Renal cortical epithelial cell (primary cell): ENCODE data around the gene KCNT1. TPM values are rescaled to one million over a fixed set of nuclear protein-coding genes. Genes with fewer than 3 reads are reported as not detected.
A peak's percentile ranks its signal among the peaks of the same experiment; 100 is the strongest.
"Not testable (repeated sequence)": the region's sequence is repeated elsewhere in the genome, so short reads cannot be mapped to it uniquely, and the experiment has no call there.

Experiments used
- DNase-seq: peaks from one replicate; pipeline ENCODE4 v3.0.0-alpha.2; 2011; ENCODE audit warnings: low read depth
- total RNA-seq: library from RNA; depleted of rRNA; stranded (reverse); fragments of >200 nt; gene quantifications from 2 replicates; pipeline ENCODE4 v1.2.3, GENCODE V29; 2014

KCNT1 gene
- not detected in 2 replicates for total RNA-seq

- peak; percentile 2 for DNase-seq
These were observed at the start of gene KCNT1 for GRCh38 chr9:135701959-135702721. TSS of gene KCNT1 (plus strand) at chr9:135702185. CDS start at chr9:135702259, 74 bp downstream.

GRCh38 chr9:135655317-135655716 lies 46.7 kb upstream of the KCNT1 start:
- DNase-seq = no peak

GRCh38 chr9:135657416-135657815 lies 44.6 kb upstream of the KCNT1 start:
- DNase-seq = no peak

GRCh38 chr9:135659252-135659651 lies 42.7 kb upstream of the KCNT1 start:
- DNase-seq = no peak

- DNase-seq = no peak
These were observed 41.6 kb upstream of the KCNT1 start for GRCh38 chr9:135660407-135660806.

- no peak for DNase-seq
These were observed 40.0 kb upstream of the KCNT1 start for GRCh38 chr9:135661816-135662560.

- no peak for DNase-seq
These were observed 39.1 kb upstream of the KCNT1 start, which contains the start of gene LCN9 for GRCh38 chr9:135662758-135663450. TSS of gene LCN9 (plus strand) at chr9:135663309. CDS start at chr9:135663322, 13 bp downstream.

- no peak for DNase-seq
These were observed 38.6 kb upstream of the KCNT1 start for GRCh38 chr9:135663451-135663770.

GRCh38 chr9:135663857-135664256 lies 38.1 kb upstream of the KCNT1 start:
- no peak for DNase-seq

- no peak for DNase-seq
These were observed 37.7 kb upstream of the KCNT1 start for GRCh38 chr9:135664266-135664665.

GRCh38 chr9:135664801-135665794 lies 36.9 kb upstream of the KCNT1 start:
- no peak for DNase-seq

- DNase-seq = no peak
These were observed 36.2 kb upstream of the KCNT1 start for GRCh38 chr9:135665795-135666189.

GRCh38 chr9:135666534-135667462 lies 35.2 kb upstream of the KCNT1 start:
- DNase-seq = no peak

GRCh38 chr9:135667463-135668001 lies 34.5 kb upstream of the KCNT1 start:
- no peak for DNase-seq

- not testable (repeated sequence) for DNase-seq
These were observed 33.0 kb upstream of the KCNT1 start for GRCh38 chr9:135669018-135669417.

GRCh38 chr9:135669616-135670285 lies 32.2 kb upstream of the KCNT1 start:
- DNase-seq = no peak

GRCh38 chr9:135670721-135671590 lies 31.0 kb upstream of the KCNT1 start:
- no peak for DNase-seq

- DNase-seq = no peak
These were observed 30.4 kb upstream of the KCNT1 start for GRCh38 chr9:135671591-135672041.
